Activated gamma-delta T cell treated with Interleukin-2 at 50 U/mL for 16 hours (primary cell): ENCODE data around the gene ASTN2.
"Not testable (repeated sequence)": the region's sequence is repeated elsewhere in the genome, so short reads cannot be mapped to it uniquely, and the experiment has no call there.

ENCODE experiments used
- DNase-seq: peaks from one replicate; pipeline ENCODE4 v3.0.0-alpha.2; 2020

Gene ASTN2

GRCh38 chr9:116844621-116845020, 570.2 kb downstream of the ASTN2 start:
- no peak for DNase-seq

GRCh38 chr9:116843863-116844620, 570.8 kb downstream of the ASTN2 start:
- no peak for DNase-seq

GRCh38 chr9:116842658-116843057, 572.2 kb downstream of the ASTN2 start:
- DNase-seq = no peak

GRCh38 chr9:116838468-116838867, 576.4 kb downstream of the ASTN2 start:
- not testable (repeated sequence) for DNase-seq

- no peak for DNase-seq
Measured at GRCh38 chr9:116837018-116837989, 577.6 kb downstream of the ASTN2 start.

GRCh38 chr9:116830321-116830720, 584.5 kb downstream of the ASTN2 start:
- not testable (repeated sequence) for DNase-seq

GRCh38 chr9:116821633-116822229, 593.1 kb downstream of the ASTN2 start:
- no peak for DNase-seq

GRCh38 chr9:116819116-116819515, 595.7 kb downstream of the ASTN2 start:
- DNase-seq = no peak

- DNase-seq = no peak
Measured at GRCh38 chr9:116817762-116818161, 597.1 kb downstream of the ASTN2 start.

- DNase-seq = no peak
Measured at GRCh38 chr9:116816484-116816883, 598.4 kb downstream of the ASTN2 start.

- no peak for DNase-seq
Measured at GRCh38 chr9:116815835-116816234, 599.0 kb downstream of the ASTN2 start.

- no peak for DNase-seq
Measured at GRCh38 chr9:116813031-116813300, 601.9 kb downstream of the ASTN2 start.

GRCh38 chr9:116812231-116813030, 602.4 kb downstream of the ASTN2 start:
- no peak for DNase-seq

- DNase-seq = no peak
Measured at GRCh38 chr9:116809656-116810055, 605.2 kb downstream of the ASTN2 start.

- DNase-seq = no peak
Measured at GRCh38 chr9:116806075-116806474, 608.8 kb downstream of the ASTN2 start.

- DNase-seq = no peak
Measured at GRCh38 chr9:116800885-116801284, 614.0 kb downstream of the ASTN2 start.

GRCh38 chr9:116800074-116800473, 614.8 kb downstream of the ASTN2 start:
- DNase-seq = no peak

GRCh38 chr9:116798521-116798920, 616.3 kb downstream of the ASTN2 start:
- DNase-seq = no peak

GRCh38 chr9:116797276-116797675, 617.6 kb downstream of the ASTN2 start:
- no peak for DNase-seq

- no peak for DNase-seq
Measured at GRCh38 chr9:116796669-116797068, 618.2 kb downstream of the ASTN2 start.

GRCh38 chr9:116795821-116796220, 619.0 kb downstream of the ASTN2 start:
- no peak for DNase-seq

GRCh38 chr9:116792271-116792670, 622.6 kb downstream of the ASTN2 start:
- no peak for DNase-seq

- no peak for DNase-seq
Measured at GRCh38 chr9:116791326-116791725, 623.5 kb downstream of the ASTN2 start.
